OCI-LY3 (cell line): ENCODE data around the gene GFPT1.

Experiments used
- H2AFZ ChIP-seq: fragments of 200-600, 300-600 bp; shearing (Covaris generic); 2 replicates; pipeline ENCODE4 v1.6.0; 2014; ENCODE audit warnings: antibody characterized with exemption, low read depth, low read length
- H3K27ac ChIP-seq: fragments of 200-600, 300-600 bp; sonication (generic); 2 replicates; pipeline ENCODE4 v1.5.1; 2014; ENCODE audit warnings: mild to moderate bottlenecking, low read length, moderate library complexity, mixed read lengths
- H3K27me3 ChIP-seq: fragments of 200-600, 300-600 bp; sonication (generic); 2 replicates; pipeline ENCODE4 v1.6.1; 2014; ENCODE audit warnings: low read depth, low read length, mixed read lengths
- H3K36me3 ChIP-seq: fragments of 200-600, 300-600 bp; sonication (generic); replicated peaks from 2 replicates; pipeline ENCODE3; 2014; ENCODE audit warnings: low read depth, low read length, mixed read lengths
- H3K4me1 ChIP-seq: fragments of 300-600, 200-600 bp; sonication (generic); 2 replicates; pipeline ENCODE4 v1.6.1; 2014; ENCODE audit warnings: low read length, mixed read lengths
- H3K4me2 ChIP-seq: fragments of 200-600, 300-600 bp; sonication (generic); 2 replicates; pipeline ENCODE4 v1.6.1; 2014; ENCODE audit warnings: low read length, mixed read lengths
- H3K4me3 ChIP-seq: fragments of 300-600, 200-600 bp; sonication (generic); 2 replicates; pipeline ENCODE4 v1.5.1; 2014; ENCODE audit warnings: antibody characterized with exemption, mild to moderate bottlenecking, low read length, moderate library complexity
- H3K79me2 ChIP-seq: fragments of 300-600, 200-600 bp; shearing (Covaris generic); 2 replicates; pipeline ENCODE4 v1.6.1; 2014; ENCODE audit warnings: mild to moderate bottlenecking, low read length, mixed read lengths
- H3K9ac ChIP-seq: fragments of 300-600, 200-600 bp; shearing (Covaris generic); 2 replicates; pipeline ENCODE4 v1.6.0; 2014; ENCODE audit warnings: mild to moderate bottlenecking, low read length, moderate library complexity
- H3K9me3 ChIP-seq: fragments of 200-600, 300-600 bp; shearing (Covaris generic); 2 replicates; pipeline ENCODE4 v1.6.1; 2014; ENCODE audit warnings: low read length, mixed read lengths; ENCODE audit not compliant: insufficient read depth
- H4K20me1 ChIP-seq: fragments of 200-600, 300-600 bp; sonication (generic); 2 replicates; pipeline ENCODE4 v1.6.1; 2016; ENCODE audit warnings: low read length, mixed read lengths; ENCODE audit not compliant: insufficient read depth
- EZH2phosphoT487 ChIP-seq: fragments of 200-600 bp; shearing (Covaris generic); IDR thresholded peaks from 2 replicates; pipeline ENCODE4 v1.6.1; 2018; ENCODE audit warnings: antibody characterized with exemption, mixed run types, low read depth
- TF ChIP-seq, protein P1 (sequence below): fragments of 200-600, 300-600 bp; sonication (generic); IDR thresholded peaks from 2 replicates; pipeline ENCODE4 v1.5.1; 2014; ENCODE audit warnings: antibody characterized with exemption, low read length, low read depth

Gene GFPT1

DNA sequence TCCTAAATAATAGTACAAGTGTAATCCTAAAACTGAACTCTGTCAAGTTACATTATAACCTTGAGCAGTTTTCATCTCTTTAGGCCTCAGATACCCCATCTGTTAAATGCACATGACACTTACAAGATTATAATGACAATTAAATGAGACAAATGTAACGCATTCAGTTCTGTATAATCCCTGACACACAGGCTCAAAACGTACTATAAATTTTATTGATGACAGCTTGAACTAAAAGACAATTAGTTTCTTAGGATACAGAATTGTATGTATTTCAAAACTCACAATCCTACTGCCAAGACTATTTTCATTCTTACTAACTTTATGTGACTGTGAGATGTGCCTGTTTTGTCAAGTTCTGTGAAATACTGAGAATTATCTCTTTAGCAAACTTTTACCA is 56.2 kb downstream of the GFPT1 start:
- no peaks in the 10 kb centered on the region for H3K79me2 ChIP-seq
- H3K9ac ChIP-seq: no peak overlapping the region
- H3K4me3 ChIP-seq: no peak overlapping the region
- no peaks in the 10 kb centered on the region for H3K4me1 ChIP-seq
- no peak overlapping the region for H2AFZ ChIP-seq
- no peaks in the 10 kb centered on the region for H3K9me3 ChIP-seq
- H3K4me2 ChIP-seq: no peak overlapping the region
- no peaks in the 10 kb centered on the region for H3K27me3 ChIP-seq
- H3K36me3 ChIP-seq: peaks cover 32% of the 10 kb centered on the region
- H3K27ac ChIP-seq: no peak overlapping the region
- no peak for TF ChIP-seq EZH2phosphoT487
- TF ChIP-seq, protein P1, sequence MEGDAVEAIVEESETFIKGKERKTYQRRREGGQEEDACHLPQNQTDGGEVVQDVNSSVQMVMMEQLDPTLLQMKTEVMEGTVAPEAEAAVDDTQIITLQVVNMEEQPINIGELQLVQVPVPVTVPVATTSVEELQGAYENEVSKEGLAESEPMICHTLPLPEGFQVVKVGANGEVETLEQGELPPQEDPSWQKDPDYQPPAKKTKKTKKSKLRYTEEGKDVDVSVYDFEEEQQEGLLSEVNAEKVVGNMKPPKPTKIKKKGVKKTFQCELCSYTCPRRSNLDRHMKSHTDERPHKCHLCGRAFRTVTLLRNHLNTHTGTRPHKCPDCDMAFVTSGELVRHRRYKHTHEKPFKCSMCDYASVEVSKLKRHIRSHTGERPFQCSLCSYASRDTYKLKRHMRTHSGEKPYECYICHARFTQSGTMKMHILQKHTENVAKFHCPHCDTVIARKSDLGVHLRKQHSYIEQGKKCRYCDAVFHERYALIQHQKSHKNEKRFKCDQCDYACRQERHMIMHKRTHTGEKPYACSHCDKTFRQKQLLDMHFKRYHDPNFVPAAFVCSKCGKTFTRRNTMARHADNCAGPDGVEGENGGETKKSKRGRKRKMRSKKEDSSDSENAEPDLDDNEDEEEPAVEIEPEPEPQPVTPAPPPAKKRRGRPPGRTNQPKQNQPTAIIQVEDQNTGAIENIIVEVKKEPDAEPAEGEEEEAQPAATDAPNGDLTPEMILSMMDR: no peak
- no peaks in the 10 kb centered on the region for H4K20me1 ChIP-seq

DNA sequence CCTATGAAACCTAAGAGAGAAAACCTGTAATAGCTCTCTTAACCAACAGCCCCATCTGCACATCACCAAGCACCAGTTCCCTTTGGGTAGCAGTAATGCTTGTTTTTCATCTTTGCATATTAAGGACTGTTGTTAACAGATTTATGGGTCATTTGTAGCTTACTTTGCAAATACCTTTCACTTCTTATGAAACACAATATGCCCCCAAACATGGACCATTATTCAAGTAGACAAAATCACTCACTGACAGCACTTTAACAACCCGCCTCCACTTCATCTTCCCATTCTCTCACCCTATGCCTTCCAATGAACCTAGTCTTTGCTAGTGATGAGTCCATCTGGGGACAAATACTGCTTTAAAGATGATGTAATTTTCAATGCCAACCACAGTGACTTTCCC is 64.4 kb downstream of the GFPT1 start:
- no peaks in the 10 kb centered on the region for H4K20me1 ChIP-seq
- H3K27me3 ChIP-seq: no peaks in the 10 kb centered on the region
- no peak overlapping the region for H3K27ac ChIP-seq
- TF ChIP-seq, protein P1: no peak
- TF ChIP-seq EZH2phosphoT487: no peak
- no peaks in the 10 kb centered on the region for H3K9me3 ChIP-seq
- H3K4me2 ChIP-seq: no peak overlapping the region
- H3K4me1 ChIP-seq: no peaks in the 10 kb centered on the region
- peaks cover 28% of the 10 kb centered on the region for H3K36me3 ChIP-seq
- no peak overlapping the region for H3K4me3 ChIP-seq
- no peak overlapping the region for H3K9ac ChIP-seq
- no peak overlapping the region for H2AFZ ChIP-seq
- no peaks in the 10 kb centered on the region for H3K79me2 ChIP-seq

DNA sequence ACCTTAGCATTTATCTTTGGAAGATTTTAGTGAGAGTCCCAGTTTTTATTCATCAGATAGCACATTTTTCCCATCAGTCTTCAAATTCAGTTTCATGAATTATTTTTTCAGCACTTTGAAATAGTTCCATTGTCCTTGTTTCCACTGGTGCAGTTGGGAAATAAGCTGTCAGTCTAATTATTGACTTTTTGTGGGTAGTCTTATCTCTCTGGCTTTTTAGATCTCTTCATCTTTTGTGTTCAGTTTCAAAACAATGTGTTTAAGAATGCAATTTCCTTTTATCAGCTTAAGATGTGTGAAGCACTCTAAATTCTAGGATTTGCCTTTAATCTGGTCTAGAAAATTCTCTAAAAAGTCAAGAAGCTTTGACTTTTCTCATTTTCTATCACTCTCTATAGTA is 70.5 kb downstream of the GFPT1 start:
- H2AFZ ChIP-seq: no peak overlapping the region
- no peaks in the 10 kb centered on the region for H3K27me3 ChIP-seq
- H3K79me2 ChIP-seq: no peaks in the 10 kb centered on the region
- no peak overlapping the region for H3K4me3 ChIP-seq
- no peak overlapping the region for H3K27ac ChIP-seq
- H4K20me1 ChIP-seq: no peaks in the 10 kb centered on the region
- no peak for TF ChIP-seq EZH2phosphoT487
- TF ChIP-seq, protein P1: no peak
- H3K9me3 ChIP-seq: no peaks in the 10 kb centered on the region
- H3K4me2 ChIP-seq: no peak overlapping the region
- H3K9ac ChIP-seq: no peak overlapping the region
- H3K36me3 ChIP-seq: peaks cover 11% of the 10 kb centered on the region
- no peaks in the 10 kb centered on the region for H3K4me1 ChIP-seq

DNA sequence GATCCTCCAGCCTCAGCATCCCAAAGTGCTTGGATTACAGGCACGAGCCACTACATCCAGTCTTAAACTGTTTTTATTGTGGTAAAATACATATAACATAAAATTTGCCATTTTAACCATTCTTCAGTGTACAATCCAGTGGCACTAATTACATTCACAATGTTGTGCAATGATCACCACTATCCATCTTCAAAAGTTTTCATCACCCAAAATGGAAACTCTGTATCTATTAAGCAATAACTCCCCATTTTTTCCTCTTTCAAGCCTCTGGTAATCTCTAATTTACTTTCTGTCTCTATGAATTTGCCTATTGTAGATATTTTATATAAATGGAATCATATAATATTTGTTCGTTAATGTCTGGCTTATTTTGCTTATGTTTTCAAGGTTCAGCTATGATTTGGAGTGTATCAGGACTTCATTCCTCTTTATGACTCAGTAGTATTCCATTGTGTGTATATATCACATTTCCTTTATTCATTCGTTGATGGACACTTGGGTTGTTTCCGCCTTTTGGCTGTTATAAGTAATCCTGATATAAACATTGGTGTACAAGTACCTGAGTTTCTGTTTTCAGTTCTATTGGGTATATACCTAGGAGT is 71.8 kb downstream of the GFPT1 start:
- TF ChIP-seq, protein P1: no peak
- no peak overlapping the region for H3K27ac ChIP-seq
- no peaks in the 10 kb centered on the region for H3K79me2 ChIP-seq
- no peaks in the 10 kb centered on the region for H4K20me1 ChIP-seq
- H3K36me3 ChIP-seq: peaks cover 11% of the 10 kb centered on the region
- H3K9me3 ChIP-seq: no peaks in the 10 kb centered on the region
- H3K4me3 ChIP-seq: no peak overlapping the region
- no peaks in the 10 kb centered on the region for H3K4me1 ChIP-seq
- H3K9ac ChIP-seq: no peak overlapping the region
- no peak overlapping the region for H2AFZ ChIP-seq
- no peak overlapping the region for H3K4me2 ChIP-seq
- H3K27me3 ChIP-seq: no peaks in the 10 kb centered on the region
